Limb (tissue), 2 donors: ENCODE measurements around the gene FRA10AC1.
A peak's percentile ranks its signal among the peaks of the same experiment; 100 is the strongest.
"Not testable (repeated sequence)": the region's sequence is repeated elsewhere in the genome, so short reads cannot be mapped to it uniquely, and the experiment has no call there.

Experiments
- DNase-seq, 2 donors: peaks; one replicate each; pipeline ENCODE4 v3.0.0-alpha.2; 2016; ENCODE audit errors: extremely low spot score in 2 of 2

Gene FRA10AC1

DNA sequence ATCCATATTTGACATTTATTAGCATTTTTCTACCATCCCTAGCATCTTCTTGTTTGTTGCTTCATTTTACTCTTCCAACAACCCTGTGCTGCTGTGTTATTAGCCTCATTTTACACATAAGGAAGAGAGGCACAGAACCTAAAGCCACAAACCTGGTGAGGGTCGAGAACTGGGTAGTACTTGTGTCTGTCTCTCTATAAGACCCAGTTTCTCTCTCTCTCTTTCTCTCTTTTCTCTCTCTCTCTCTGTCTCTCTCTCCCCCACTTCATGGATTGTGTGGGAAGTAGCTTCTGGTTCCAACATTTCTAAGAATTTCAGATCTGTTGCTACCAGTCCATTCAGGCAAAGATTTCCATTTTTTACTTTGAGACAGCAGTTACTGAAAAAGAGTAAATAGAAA lies 1.4 kb upstream of the FRA10AC1 start:
- DNase-seq, result no peak

DNA sequence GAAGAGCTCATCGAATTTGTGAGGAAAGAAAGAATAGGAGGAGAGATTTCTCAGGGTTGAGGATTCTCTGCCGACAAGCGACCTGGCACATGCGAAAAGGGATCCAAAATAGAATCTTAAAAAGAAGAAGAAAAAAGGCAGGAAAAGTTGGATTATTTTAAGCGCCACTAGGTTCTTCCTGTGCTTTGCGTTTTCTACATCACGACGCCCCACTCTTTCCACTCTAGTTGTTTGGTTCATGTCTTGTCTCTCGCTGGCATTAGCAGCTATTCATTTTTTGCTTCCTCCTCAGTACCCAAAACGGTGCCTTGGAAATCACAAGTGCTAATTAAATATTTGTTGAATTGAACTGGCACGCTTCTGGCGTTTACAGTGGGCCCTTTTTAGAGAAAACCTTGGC lies 674 bp upstream of the FRA10AC1 start:
- no peak for DNase-seq

DNA sequence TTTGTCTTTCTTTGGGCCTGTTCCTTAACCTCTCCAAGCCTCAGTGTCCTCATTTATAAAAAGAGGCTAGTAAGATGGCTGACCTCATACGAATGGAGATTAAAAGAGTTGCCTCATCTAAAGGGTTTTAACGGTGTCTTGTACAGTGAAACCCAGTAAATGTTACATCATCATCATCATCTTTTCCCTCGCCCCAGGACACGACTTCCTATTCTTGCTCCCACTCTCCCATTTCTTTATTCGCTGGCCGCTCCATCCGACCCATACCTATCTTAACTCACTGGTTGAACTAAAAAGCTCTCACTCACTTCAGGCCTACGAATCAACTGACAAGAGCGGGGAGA lies 554 bp downstream of the FRA10AC1 start:
- DNase-seq, result peak in 1 of 2 donors; percentile 10

DNA sequence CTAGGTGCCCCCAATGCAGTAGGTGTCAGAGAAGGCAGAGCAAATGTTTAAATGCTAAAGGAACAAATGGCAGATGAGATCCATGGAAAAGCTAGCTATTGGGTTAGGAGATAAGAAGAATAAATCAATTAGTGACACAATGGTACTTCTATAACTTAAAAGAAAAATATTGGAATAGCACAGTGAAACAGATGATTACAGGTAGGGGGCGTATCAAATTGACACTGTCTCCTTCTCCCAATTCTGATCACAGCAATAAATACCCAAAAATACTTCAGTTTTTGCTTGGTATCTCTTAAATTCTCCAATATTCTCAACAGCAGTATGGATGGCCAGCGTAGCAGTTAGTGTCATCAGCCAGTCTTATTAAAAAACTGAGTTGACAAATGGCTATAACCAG lies 5.2 kb downstream of the FRA10AC1 start:
- no peak for DNase-seq

DNA sequence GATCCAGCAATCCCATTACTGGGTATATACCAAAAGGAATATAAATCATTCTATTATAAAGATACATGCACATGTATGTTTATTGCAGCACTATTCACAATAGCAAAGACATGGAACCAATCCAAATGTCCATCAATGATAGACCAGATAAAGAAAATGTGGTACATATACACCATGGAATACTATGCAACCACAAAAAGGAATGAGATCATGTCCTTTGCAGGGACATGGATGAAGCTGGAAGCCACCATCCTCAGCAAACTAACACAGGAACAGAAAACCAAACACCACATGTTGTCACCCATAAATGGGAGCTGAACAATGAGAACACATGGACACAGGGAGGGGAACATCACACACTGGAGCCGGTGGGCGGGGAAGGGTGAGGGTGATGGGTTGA lies 5.8 kb downstream of the FRA10AC1 start:
- not testable (repeated sequence) for DNase-seq

DNA sequence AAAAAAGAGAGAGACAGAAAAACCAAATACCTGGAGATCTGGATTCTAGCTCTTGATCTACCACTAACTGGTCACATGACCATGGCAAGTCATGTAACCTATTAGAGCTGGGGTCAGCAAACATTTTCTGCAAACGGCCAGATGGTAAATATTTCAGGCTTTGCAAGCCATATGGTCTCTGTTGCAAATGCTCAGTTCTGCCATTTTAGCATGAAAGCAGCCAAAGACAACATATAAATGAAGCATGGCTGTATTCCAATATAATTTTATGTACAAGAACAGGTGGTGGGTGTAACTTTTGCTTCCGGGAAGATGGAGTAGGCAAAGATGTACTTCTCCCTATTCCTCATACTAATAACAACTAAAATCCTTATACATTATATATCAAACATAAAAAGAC lies 6.7 kb downstream of the FRA10AC1 start:
- no peak for DNase-seq

DNA sequence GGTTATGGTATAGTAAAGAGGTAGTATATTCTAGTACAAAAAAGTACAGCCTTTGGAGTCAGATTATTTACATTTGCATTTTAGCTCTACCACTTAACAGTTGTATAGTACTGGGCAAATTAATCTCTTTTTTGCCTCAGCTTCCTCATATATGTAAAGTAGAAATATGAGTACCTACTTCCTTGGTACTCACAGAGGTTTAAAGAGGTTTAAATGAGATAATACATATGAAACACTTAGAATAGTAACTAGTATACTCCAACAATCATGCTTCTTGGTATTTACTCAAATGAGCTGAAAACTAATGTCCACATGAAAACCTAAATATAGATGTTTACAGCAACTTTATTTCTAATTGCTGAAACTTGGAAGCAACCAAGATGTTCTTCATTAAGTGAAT lies 14.7 kb downstream of the FRA10AC1 start:
- no peak for DNase-seq

DNA sequence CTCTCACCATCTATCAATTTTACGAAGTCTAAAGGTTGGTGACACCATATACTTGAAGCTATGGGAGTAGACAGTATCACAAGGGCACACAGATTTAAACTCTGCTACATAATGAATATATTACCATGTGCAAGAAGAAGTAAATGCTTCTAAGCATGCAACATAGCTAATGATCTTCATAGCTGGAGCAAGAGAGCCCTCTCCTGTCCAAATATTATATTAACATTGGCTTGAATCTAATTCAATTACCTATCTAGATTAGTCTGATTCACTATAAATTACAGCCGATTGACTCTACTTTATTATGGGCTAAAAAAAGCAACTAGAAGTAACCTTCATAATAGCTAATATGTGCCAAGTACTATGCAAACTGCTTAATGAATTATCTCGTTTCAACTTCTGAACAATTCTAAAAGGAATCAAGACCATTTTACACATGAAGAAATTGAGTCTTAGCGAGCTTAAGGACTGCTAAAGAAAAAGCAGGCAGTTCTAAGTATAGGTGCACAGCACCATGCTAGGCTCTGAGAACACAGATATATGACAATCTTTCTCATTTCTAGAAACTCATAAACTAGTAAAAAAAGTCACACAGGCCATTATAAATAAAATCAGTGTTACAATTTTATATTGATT lies 21.9 kb downstream of the FRA10AC1 start:
- peak in 1 of 2 donors; percentile 53 for DNase-seq

DNA sequence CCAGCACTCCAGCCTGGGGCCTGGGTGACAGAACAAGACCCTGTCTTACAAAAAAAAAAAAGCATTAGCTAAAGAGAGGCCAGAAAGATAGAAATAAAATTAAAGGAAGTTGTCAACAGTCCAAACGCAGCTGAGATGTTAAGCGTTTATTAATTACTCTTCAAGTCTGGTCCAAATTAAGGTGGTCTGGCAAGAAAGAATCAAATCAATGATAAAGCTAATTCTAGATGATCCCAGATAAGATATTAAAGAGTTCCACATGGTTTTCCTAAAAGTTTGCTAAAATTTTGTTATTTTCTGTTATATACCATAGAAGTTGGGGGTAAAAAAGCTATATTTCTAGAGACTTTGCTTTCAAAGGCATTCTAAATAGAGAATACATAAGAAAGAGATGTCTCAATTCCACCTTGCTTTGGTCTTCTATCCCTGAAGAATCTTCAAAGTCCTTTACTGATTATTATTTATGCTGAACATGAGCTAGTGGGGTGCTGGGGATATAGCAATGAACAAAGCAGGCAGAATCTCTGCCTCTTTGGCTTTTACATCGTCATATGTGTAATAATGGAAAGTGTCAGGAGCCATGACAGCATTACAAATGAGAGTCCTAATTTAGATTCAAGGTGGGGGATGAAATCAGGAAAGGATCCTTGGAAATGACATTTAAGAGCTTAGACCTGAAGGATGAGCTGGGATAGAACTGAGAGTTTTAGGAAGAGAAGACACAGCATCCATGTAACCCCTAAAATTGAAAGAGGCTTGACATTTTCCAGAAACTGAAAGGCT lies 23.4 kb downstream of the FRA10AC1 start:
- DNase-seq, result no peak

DNA sequence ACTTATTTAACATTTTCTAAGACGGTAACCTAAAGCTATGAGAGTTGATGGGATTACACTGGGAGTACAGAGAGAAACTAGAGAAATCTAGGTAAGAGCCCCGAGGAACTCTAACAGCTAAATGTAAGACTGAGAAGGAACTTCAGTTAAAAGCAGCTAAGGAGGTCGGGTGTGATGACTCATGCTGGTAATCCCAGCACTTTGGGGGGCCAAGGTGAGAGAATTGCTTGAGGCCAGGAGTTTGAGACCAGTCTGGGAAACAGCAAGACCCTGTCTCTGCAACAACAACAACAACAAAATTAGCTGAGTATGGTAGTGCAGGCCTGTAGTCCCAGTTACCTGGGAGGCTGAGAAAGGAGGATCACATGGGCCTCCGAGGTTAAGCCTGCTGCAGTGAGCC lies 24.0 kb downstream of the FRA10AC1 start:
- DNase-seq, result no peak

DNA sequence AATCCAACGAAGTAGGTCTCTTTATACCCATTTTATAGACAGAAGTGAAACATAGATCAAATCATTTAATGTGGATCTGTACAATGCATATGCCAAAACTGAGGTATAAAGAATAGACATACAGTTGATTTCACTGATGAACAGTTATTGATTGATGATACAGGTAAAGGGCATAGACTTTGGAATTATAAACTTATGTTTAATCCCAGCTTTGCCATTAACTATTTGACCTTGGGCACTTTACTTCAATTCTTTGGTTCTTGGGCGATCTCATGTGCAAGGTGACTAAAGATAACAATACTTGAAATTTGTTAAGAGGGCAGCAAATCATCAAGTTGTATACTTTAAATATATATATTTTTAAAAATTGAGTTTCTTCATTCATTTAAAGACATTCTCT lies 28.6 kb downstream of the FRA10AC1 start:
- no peak for DNase-seq

DNA sequence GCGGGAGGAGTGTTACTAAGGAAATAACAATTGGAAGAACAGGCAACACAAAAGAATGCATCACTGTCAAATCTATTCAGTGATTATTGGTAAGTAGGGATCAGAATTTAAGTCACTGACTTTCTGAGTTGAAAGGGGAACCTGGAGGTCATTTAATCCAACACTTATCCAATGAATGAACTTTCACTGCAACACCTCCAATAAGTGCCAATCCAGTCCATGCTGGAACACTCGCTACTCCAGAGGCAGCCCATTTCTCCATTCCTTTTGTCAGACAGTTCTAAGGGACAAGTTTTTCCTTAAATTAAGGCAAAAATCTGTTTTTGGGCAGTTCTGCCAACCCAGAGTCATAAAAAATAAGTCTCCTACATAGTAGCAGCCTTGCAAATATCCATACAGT lies 29.5 kb downstream of the FRA10AC1 start:
- DNase-seq, result no peak

DNA sequence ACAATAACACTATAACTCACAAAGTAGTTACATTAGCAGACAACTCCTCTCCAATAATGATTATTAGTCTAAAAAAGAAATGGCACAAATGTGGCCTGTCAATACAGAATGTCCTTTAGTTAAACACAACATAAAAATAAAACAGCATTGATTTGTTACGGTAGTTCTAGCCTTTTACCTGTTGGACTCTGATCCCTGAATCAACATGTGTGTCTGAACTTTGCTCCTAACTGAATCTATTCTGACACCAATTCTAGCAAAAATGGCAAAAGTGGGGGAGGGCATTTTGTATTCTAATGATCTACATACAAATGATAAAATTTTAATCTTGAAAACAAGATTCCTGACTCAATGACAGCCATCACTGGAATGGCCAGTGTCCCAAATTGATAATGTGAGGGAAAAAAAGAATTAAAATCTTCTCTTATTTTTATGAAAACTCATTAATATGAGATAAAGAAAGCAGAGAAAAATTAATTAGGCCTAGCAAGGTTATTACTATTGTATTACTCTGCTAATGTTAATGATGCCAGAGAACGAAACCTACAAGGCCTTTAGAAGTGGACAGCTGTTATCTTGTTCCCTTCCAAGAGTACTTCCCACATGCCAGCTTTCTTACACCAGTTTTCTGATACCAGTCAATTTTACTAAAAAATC lies 30.2 kb downstream of the FRA10AC1 start:
- DNase-seq, result no peak

DNA sequence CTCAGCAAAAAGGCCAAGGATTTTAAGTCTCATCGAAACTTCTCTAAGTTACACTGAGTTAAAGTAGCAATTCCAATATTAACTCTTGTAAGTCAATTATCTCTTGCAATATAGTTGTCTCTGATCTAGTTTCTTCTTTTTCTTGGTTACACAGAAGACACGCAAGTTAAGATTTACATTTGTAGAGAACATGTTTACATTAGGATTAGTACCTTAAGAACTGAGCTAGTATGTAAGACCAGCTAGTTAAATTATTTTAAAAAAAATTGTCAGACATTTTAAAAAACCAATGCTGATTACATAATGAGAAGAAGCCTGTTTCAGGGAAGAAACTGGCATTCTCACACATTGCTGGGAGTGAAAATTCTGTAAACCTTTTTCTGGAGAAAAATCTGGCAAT lies 31.4 kb downstream of the FRA10AC1 start:
- DNase-seq, result no peak

DNA sequence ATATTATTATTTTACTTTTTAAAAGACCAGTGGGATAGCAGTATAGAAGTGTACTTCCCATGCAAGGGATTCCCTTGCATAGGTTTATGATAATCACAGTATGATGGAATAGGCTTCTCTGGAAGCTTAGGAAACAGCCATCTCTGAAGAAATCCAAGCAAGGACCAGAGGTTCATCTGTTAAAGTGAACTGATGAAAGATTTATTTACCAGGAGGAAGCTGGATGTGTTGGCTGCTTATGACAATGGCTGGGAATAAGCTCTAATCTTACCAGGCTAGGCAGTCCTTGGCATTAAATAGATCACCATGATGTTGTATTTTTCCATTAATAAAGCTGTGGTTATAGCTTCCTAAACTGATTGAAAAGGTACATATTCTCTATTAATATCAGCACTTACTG lies 32.0 kb downstream of the FRA10AC1 start:
- no peak for DNase-seq

DNA sequence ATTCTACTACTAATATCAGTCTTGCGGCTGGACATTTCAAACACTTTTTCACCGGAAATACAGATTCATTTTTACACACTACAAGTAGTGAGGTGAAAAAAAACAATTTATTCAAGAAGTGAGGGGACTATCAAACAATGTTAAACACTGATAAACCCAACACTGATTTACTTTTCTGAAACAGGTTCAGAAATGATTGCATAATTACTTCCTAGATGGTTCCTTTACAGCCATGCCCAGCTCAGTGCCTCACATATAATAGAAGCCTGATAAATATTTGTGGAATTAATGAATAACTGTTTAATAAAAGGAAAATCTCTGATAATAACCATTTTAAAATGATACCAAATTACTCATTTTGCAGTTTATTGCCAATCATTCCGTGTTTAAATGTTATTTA lies 34.6 kb downstream of the FRA10AC1 start:
- DNase-seq, result no peak

DNA sequence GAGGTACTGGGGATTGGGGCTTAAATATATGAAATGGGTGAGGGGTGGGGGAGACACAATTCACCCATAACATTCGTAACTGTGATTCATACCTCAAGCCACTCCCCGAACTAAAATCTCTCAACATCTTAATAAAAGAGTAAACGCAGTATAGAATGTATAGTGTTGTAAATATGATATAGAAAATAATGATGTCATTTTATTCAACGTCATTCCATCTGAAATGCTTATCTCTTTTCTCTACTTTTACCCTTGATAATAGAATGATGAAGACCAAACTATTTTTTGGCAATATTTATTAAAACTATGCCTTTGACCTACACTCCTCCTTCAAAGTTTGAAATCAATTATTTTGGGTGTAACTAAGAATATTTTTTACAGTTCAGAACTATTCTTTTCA lies 36.4 kb downstream of the FRA10AC1 start:
- no peak for DNase-seq

DNA sequence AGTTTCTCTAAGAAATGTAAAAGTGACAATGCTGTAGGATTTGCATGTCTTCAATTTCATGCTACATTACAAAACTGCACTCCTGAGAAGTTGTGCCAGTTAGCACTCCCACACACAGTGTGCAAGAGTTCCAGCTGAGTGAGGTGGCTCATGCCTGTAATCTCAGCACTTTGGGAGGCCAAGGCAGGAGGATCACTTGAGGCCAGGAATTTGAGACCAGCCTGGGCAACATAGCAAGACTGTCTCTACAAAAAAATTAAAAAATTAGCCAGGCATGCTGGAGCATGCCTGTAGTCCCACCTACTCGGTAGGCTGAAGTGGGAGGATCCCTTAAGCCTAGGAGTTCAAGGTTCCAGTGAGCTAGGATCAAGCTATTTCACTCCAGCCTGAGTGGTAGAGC lies 44.6 kb downstream of the FRA10AC1 start:
- no peak for DNase-seq

DNA sequence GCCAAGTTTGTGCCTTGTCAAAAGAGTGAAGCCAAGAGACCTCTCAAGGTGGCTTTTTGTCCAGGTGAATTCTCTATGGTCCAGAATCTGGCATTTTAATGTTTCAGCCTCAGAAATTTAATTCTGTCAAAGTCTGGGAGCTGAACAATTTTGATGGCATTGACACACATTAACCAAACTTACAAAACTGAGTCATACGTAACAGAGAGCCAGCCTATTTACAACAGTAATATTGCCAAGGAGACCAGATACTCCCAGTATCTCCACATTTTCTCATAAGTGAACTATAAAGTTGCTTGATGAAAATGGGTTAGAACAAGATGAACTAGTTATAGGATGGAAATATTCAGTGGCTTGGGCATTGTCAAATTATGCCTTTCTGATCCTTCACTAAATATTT lies 46.2 kb downstream of the FRA10AC1 start:
- no peak for DNase-seq

DNA sequence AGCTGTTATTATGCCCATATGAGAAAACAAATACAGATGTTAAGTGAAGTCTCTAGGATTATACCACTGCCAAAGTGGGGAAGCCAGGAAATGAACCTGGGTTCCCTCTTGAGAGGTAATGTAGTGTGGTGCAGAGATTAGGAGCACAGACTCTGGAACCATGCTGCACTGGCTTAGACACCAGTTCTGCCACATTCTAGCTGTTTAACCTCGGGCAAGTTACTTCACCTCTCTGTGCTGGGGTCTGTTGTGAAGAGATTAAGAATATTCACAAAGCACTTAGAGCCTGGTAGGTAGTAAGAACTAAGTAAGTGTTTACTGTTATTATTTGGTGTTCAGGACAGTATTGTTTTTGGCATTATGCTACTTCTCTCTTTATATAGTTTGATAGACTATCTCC lies 48.2 kb downstream of the FRA10AC1 start:
- no peak for DNase-seq

DNA sequence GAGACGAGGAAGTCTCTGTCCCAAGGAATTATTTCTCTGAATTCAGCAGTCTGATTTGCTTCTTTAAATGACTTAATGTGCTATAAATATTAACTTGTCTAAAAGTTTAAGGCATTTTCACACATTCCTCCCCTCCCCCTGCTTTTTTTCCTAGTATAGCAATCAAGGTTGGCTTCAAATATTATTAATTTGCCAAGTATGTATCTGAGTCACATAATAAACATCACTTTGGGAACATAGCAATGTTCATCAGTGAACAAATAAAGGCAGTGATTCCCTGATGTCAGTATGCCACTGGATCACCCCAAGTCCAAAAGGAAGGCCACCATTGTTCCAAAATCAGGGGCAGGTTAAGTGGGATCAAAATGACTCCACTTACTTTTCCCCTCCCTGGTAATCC lies 49.5 kb downstream of the FRA10AC1 start:
- DNase-seq, result no peak

DNA sequence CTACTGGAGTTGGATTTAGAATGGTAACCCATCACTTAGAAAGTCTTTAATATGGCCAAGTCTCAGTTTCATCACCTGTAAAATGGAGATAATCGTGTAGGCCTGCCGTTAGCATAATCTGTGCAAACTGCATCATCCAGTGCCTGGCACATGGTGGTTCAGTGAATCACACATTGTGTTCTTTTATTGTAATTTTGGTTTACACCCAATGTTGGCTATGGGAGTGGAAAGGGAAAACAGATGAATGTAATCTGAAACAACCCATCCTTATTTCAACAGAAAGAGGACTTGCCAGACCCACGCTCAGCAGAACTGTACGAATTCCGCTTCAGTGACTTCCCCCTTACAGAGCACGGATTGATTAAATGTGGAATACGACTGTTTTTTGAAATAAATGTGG lies 62.6 kb downstream of the FRA10AC1 start:
- no peak for DNase-seq
